ENCODE measurements around the gene SPRR4.

Gene SPRR4

GRCh38 chr1:152972196-152972886 lies 1.9 kb downstream of the SPRR4 start:
- TF ChIP-seq CTCF (IDR thresholded peaks at IDR 0.05; ENCODE audit: insufficient read depth, low read length, poor library complexity, severe bottlenecking), result no peak
- no peak for TF ChIP-seq EZH2phosphoT487 (conservative IDR thresholded peaks at IDR 0.05; ENCODE audit: low read length)
- Histone ChIP-seq H3K9me2 (replicated peaks; ENCODE audit: insufficient read depth, low read length) (no peaks in the 10 kb centered on the region), H3K79me2 (ENCODE audit: insufficient read depth, low read length) (no peaks in the 10 kb centered on the region), H3K4me2 (ENCODE audit: low read depth, low read length, poor library complexity, severe bottlenecking) (no peak overlapping the region), H3K9me3 (ENCODE audit: insufficient read depth, low read length) (no peaks in the 10 kb centered on the region), H3K27ac (ENCODE audit: low read depth, low read length) (no peak overlapping the region), H3K27me3 (ENCODE audit: low read length) (no peaks in the 10 kb centered on the region), H2AFZ (ENCODE audit: low read depth, low read length, severe bottlenecking) (no peak overlapping the region), H3K36me3 (ENCODE audit: low read length) (no peaks in the 10 kb centered on the region), H3K9ac (ENCODE audit: low read length) (no peak overlapping the region), H3K4me3 (ENCODE audit: insufficient read depth, low read length, poor library complexity, severe bottlenecking) (no peak overlapping the region), H4K20me1 (ENCODE audit: low read depth, low read length) (no peaks in the 10 kb centered on the region), H3F3A (ENCODE audit: insufficient read depth) (no peaks in the 10 kb centered on the region)

GRCh38 chr1:152976688-152977087 lies 6.2 kb downstream of the SPRR4 start:
- TF ChIP-seq CTCF (IDR thresholded peaks at IDR 0.05; ENCODE audit: insufficient read depth, low read length, poor library complexity, severe bottlenecking) (no peak), EZH2phosphoT487 (conservative IDR thresholded peaks at IDR 0.05; ENCODE audit: low read length) (no peak)
- no peaks in the 10 kb centered on the region for H3K36me3 ChIP-seq (ENCODE audit: low read length)
- H3K27ac ChIP-seq (ENCODE audit: low read depth, low read length), result no peak overlapping the region
- H3K4me2 ChIP-seq (ENCODE audit: low read depth, low read length, poor library complexity, severe bottlenecking), result no peak overlapping the region
- H3K4me3 ChIP-seq (ENCODE audit: insufficient read depth, low read length, poor library complexity, severe bottlenecking), result no peak overlapping the region
- H3K9me2 ChIP-seq (replicated peaks; ENCODE audit: insufficient read depth, low read length), result no peaks in the 10 kb centered on the region
- no peak overlapping the region for H3K9ac ChIP-seq (ENCODE audit: low read length)
- no peaks in the 10 kb centered on the region for H3K27me3 ChIP-seq (ENCODE audit: low read length)
- H3K9me3 ChIP-seq (ENCODE audit: insufficient read depth, low read length), result no peaks in the 10 kb centered on the region
- H3K79me2 ChIP-seq (ENCODE audit: insufficient read depth, low read length), result no peaks in the 10 kb centered on the region
- no peak overlapping the region for H2AFZ ChIP-seq (ENCODE audit: low read depth, low read length, severe bottlenecking)
- no peaks in the 10 kb centered on the region for H3F3A ChIP-seq (ENCODE audit: insufficient read depth)
- no peaks in the 10 kb centered on the region for H4K20me1 ChIP-seq (ENCODE audit: low read depth, low read length)

GRCh38 chr1:152977614-152978013 lies 7.2 kb downstream of the SPRR4 start:
- Histone ChIP-seq H3K27me3 (ENCODE audit: low read length) (no peaks in the 10 kb centered on the region), H2AFZ (ENCODE audit: low read depth, low read length, severe bottlenecking) (no peak overlapping the region), H3K4me3 (ENCODE audit: insufficient read depth, low read length, poor library complexity, severe bottlenecking) (no peak overlapping the region), H3K9ac (ENCODE audit: low read length) (no peak overlapping the region), H3F3A (ENCODE audit: insufficient read depth) (no peaks in the 10 kb centered on the region), H3K27ac (ENCODE audit: low read depth, low read length) (no peak overlapping the region), H3K9me2 (replicated peaks; ENCODE audit: insufficient read depth, low read length) (no peaks in the 10 kb centered on the region), H3K36me3 (ENCODE audit: low read length) (no peaks in the 10 kb centered on the region), H4K20me1 (ENCODE audit: low read depth, low read length) (no peaks in the 10 kb centered on the region), H3K9me3 (ENCODE audit: insufficient read depth, low read length) (no peaks in the 10 kb centered on the region), H3K4me2 (ENCODE audit: low read depth, low read length, poor library complexity, severe bottlenecking) (no peak overlapping the region), H3K79me2 (ENCODE audit: insufficient read depth, low read length) (no peaks in the 10 kb centered on the region)
- TF ChIP-seq EZH2phosphoT487 (conservative IDR thresholded peaks at IDR 0.05; ENCODE audit: low read length), result no peak

- no peaks in the 10 kb centered on the region for H3F3A ChIP-seq (ENCODE audit: insufficient read depth)
- H3K27me3 ChIP-seq (ENCODE audit: low read length), result no peaks in the 10 kb centered on the region
- TF ChIP-seq EZH2phosphoT487 (conservative IDR thresholded peaks at IDR 0.05; ENCODE audit: low read length) (no peak), CTCF (IDR thresholded peaks at IDR 0.05; ENCODE audit: insufficient read depth, low read length, poor library complexity, severe bottlenecking) (no peak)
- H3K79me2 ChIP-seq (ENCODE audit: insufficient read depth, low read length), result no peaks in the 10 kb centered on the region
- no peak overlapping the region for H2AFZ ChIP-seq (ENCODE audit: low read depth, low read length, severe bottlenecking)
- H3K9me2 ChIP-seq (replicated peaks; ENCODE audit: insufficient read depth, low read length), result no peaks in the 10 kb centered on the region
- H4K20me1 ChIP-seq (ENCODE audit: low read depth, low read length), result no peaks in the 10 kb centered on the region
- H3K4me2 ChIP-seq (ENCODE audit: low read depth, low read length, poor library complexity, severe bottlenecking), result no peak overlapping the region
- H3K27ac ChIP-seq (ENCODE audit: low read depth, low read length), result no peak overlapping the region
- no peaks in the 10 kb centered on the region for H3K9me3 ChIP-seq (ENCODE audit: insufficient read depth, low read length)
- H3K4me3 ChIP-seq (ENCODE audit: insufficient read depth, low read length, poor library complexity, severe bottlenecking), result no peak overlapping the region
- no peaks in the 10 kb centered on the region for H3K36me3 ChIP-seq (ENCODE audit: low read length)
- H3K9ac ChIP-seq (ENCODE audit: low read length), result no peak overlapping the region
Measured at GRCh38 chr1:152980676-152981075, 10.2 kb downstream of the SPRR4 start.
